Measurements from ENCODE around the gene PIM3. TPM values are rescaled to one million over a fixed set of nuclear protein-coding genes. Genes with fewer than 3 reads are reported as not detected.

The PIM3 gene
- total RNA-seq, 1 donor, result 19.9 TPM

GRCh38 chr22:49948958-49949913 is 11.3 kb upstream of the PIM3 start:
- Histone ChIP-seq H3K27ac (ENCODE audit: low read depth, low read length) (no peak overlapping the region), H3K9me3 (ENCODE audit: low read depth, low read length) (no peaks in the 10 kb centered on the region), H3K4me2 (ENCODE audit: insufficient read depth, low read length) (no peak overlapping the region), H3K27me3 (ENCODE audit: insufficient read depth, low read length) (no peaks in the 10 kb centered on the region), H3K4me3 (ENCODE audit: insufficient read depth, low read length) (no peak overlapping the region), H3K4me1 (ENCODE audit: insufficient read depth, low read length) (peaks cover 15% of the 10 kb centered on the region), H3K79me2 (ENCODE audit: insufficient read depth, low read length) (no peaks in the 10 kb centered on the region), H3K36me3 (ENCODE audit: insufficient read depth, low read length) (no peaks in the 10 kb centered on the region), H4K20me1 (ENCODE audit: insufficient read depth, low read length) (no peaks in the 10 kb centered on the region), H2AFZ (ENCODE audit: low read length) (no peak overlapping the region)
- DNase-seq (ENCODE audit: insufficient read length, low spot score, missing footprints), result no peak
- TF ChIP-seq CTCF (IDR thresholded peaks at IDR 0.05; ENCODE audit: extremely low read depth, low read depth, low read length), result no peak

- H2AFZ ChIP-seq (ENCODE audit: low read length), result no peak overlapping the region
- no peak for TF ChIP-seq CTCF (IDR thresholded peaks at IDR 0.05; ENCODE audit: extremely low read depth, low read depth, low read length)
- no peak overlapping the region for H3K4me3 ChIP-seq (ENCODE audit: insufficient read depth, low read length)
- no peak for DNase-seq (ENCODE audit: insufficient read length, low spot score, missing footprints)
- no peak overlapping the region for H3K4me2 ChIP-seq (ENCODE audit: insufficient read depth, low read length)
- no peaks in the 10 kb centered on the region for H3K79me2 ChIP-seq (ENCODE audit: insufficient read depth, low read length)
- H3K27me3 ChIP-seq (ENCODE audit: insufficient read depth, low read length), result no peaks in the 10 kb centered on the region
- no peaks in the 10 kb centered on the region for H4K20me1 ChIP-seq (ENCODE audit: insufficient read depth, low read length)
- no peaks in the 10 kb centered on the region for H3K36me3 ChIP-seq (ENCODE audit: insufficient read depth, low read length)
- peaks cover 15% of the 10 kb centered on the region for H3K4me1 ChIP-seq (ENCODE audit: insufficient read depth, low read length)
- no peak overlapping the region for H3K27ac ChIP-seq (ENCODE audit: low read depth, low read length)
- no peaks in the 10 kb centered on the region for H3K9me3 ChIP-seq (ENCODE audit: low read depth, low read length)
These were observed 10.7 kb upstream of the PIM3 start for GRCh38 chr22:49949914-49950292.

GRCh38 chr22:49950396-49950994 is 10.1 kb upstream of the PIM3 start:
- Histone ChIP-seq H3K79me2 (ENCODE audit: insufficient read depth, low read length) (no peaks in the 10 kb centered on the region), H3K27ac (ENCODE audit: low read depth, low read length) (no peak overlapping the region), H3K9me3 (ENCODE audit: low read depth, low read length) (no peaks in the 10 kb centered on the region), H2AFZ (ENCODE audit: low read length) (no peak overlapping the region), H3K4me1 (ENCODE audit: insufficient read depth, low read length) (peaks cover 15% of the 10 kb centered on the region), H3K4me2 (ENCODE audit: insufficient read depth, low read length) (no peak overlapping the region), H3K27me3 (ENCODE audit: insufficient read depth, low read length) (no peaks in the 10 kb centered on the region), H4K20me1 (ENCODE audit: insufficient read depth, low read length) (no peaks in the 10 kb centered on the region), H3K36me3 (ENCODE audit: insufficient read depth, low read length) (no peaks in the 10 kb centered on the region), H3K4me3 (ENCODE audit: insufficient read depth, low read length) (no peak overlapping the region)
- TF ChIP-seq CTCF (IDR thresholded peaks at IDR 0.05; ENCODE audit: extremely low read depth, low read depth, low read length), result no peak
- DNase-seq (ENCODE audit: insufficient read length, low spot score, missing footprints), result no peak

- Histone ChIP-seq H3K79me2 (ENCODE audit: insufficient read depth, low read length) (no peaks in the 10 kb centered on the region), H4K20me1 (ENCODE audit: insufficient read depth, low read length) (no peaks in the 10 kb centered on the region), H3K27ac (ENCODE audit: low read depth, low read length) (no peak overlapping the region), H3K4me1 (ENCODE audit: insufficient read depth, low read length) (peaks cover 15% of the 10 kb centered on the region), H3K36me3 (ENCODE audit: insufficient read depth, low read length) (no peaks in the 10 kb centered on the region), H3K9me3 (ENCODE audit: low read depth, low read length) (no peaks in the 10 kb centered on the region), H2AFZ (ENCODE audit: low read length) (no peak overlapping the region), H3K4me2 (ENCODE audit: insufficient read depth, low read length) (no peak overlapping the region), H3K4me3 (ENCODE audit: insufficient read depth, low read length) (no peak overlapping the region), H3K27me3 (ENCODE audit: insufficient read depth, low read length) (no peaks in the 10 kb centered on the region)
- TF ChIP-seq CTCF (IDR thresholded peaks at IDR 0.05; ENCODE audit: extremely low read depth, low read depth, low read length), result no peak
- no peak for DNase-seq (ENCODE audit: insufficient read length, low spot score, missing footprints)
These were observed 9.4 kb upstream of the PIM3 start for GRCh38 chr22:49951000-49951677.

Measured in osteoblast (primary cell).